Measurements from ENCODE around the gene GDF10.

The GDF10 gene

DNA sequence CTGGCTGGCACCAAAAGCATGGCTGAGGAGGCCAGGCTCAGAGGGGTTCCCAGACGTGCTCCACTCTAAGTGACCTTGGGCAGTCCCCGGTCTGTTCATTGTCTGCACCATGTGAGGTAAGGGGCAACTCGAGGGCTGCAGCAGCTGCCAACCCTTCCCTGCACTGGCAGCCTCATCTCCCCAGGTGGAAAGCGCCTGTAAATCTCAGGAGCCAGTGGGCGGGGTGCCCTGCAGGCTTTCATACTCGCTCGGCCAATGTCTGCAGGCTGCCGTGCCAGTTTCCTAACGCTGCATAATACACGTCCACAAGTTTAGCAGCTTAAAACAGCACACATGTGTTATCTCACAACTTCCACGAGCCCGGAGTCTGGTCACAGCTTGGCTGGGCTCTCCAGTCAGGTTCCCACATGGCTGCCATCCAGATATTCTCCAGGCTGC lies 12.6 kb upstream of the GDF10 start:
- H3K4me3 ChIP-seq (ENCODE audit: low read depth, low read length), result no peak overlapping the region
- no peaks in the 10 kb centered on the region for H3K36me3 ChIP-seq (ENCODE audit: control insufficient read depth, insufficient read depth, low read length)
- no peaks in the 10 kb centered on the region for H3K27me3 ChIP-seq (ENCODE audit: control insufficient read depth, insufficient read depth, low read length)
- no peak overlapping the region for H3K9ac ChIP-seq (ENCODE audit: low read depth, low read length)
- H3K4me1 ChIP-seq (ENCODE audit: control insufficient read depth, insufficient read depth, low read length), result no peaks in the 10 kb centered on the region
- no peaks in the 10 kb centered on the region for H3K9me3 ChIP-seq (ENCODE audit: control insufficient read depth, insufficient read depth, low read length)

DNA sequence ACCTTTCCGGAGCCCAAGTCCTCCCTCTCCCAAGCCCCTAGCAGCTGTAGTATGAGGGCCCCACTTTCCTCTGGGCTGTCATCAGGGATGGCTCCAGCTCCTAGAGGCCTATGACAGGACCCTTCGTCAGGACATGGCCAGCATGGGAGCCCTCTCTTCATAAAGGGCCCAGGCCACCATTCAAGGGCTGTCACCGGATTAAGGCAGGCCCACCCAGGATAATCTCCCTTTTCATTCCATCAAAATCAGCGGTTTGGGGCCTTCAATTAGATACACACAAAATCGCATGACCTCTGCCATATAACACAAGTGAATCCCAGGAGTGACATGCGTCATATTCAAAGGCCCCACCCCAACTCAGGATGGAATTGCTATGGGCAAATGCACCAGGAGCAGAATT lies 12.2 kb upstream of the GDF10 start:
- Histone ChIP-seq H3K36me3 (ENCODE audit: control insufficient read depth, insufficient read depth, low read length) (no peaks in the 10 kb centered on the region), H3K4me3 (ENCODE audit: low read depth, low read length) (no peak overlapping the region), H3K9ac (ENCODE audit: low read depth, low read length) (no peak overlapping the region), H3K27me3 (ENCODE audit: control insufficient read depth, insufficient read depth, low read length) (no peaks in the 10 kb centered on the region), H3K9me3 (ENCODE audit: control insufficient read depth, insufficient read depth, low read length) (no peaks in the 10 kb centered on the region), H3K4me1 (ENCODE audit: control insufficient read depth, insufficient read depth, low read length) (no peaks in the 10 kb centered on the region)

DNA sequence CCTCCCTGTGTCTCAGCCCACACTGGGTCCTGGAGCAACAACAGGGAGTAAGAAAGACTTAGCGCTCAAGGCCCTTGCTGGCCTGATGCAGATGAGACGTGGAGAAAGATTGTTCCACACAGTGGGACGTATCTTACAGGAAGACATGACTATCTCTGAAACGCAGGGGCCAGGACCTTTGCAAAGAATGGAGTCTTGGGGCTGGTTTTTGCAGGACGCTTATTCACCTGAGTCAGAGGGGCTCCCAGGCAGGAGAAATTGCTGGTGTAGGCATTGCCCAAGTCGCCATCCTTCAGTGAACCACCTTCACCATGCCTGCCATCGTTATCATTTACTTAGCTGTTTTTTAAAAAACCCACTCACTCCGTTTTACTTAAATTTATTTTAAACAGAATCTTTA lies 11.8 kb upstream of the GDF10 start:
- H3K36me3 ChIP-seq (ENCODE audit: control insufficient read depth, insufficient read depth, low read length), result no peaks in the 10 kb centered on the region
- no peaks in the 10 kb centered on the region for H3K9me3 ChIP-seq (ENCODE audit: control insufficient read depth, insufficient read depth, low read length)
- H3K9ac ChIP-seq (ENCODE audit: low read depth, low read length), result no peak overlapping the region
- no peaks in the 10 kb centered on the region for H3K27me3 ChIP-seq (ENCODE audit: control insufficient read depth, insufficient read depth, low read length)
- no peaks in the 10 kb centered on the region for H3K4me1 ChIP-seq (ENCODE audit: control insufficient read depth, insufficient read depth, low read length)
- no peak overlapping the region for H3K4me3 ChIP-seq (ENCODE audit: low read depth, low read length)

DNA sequence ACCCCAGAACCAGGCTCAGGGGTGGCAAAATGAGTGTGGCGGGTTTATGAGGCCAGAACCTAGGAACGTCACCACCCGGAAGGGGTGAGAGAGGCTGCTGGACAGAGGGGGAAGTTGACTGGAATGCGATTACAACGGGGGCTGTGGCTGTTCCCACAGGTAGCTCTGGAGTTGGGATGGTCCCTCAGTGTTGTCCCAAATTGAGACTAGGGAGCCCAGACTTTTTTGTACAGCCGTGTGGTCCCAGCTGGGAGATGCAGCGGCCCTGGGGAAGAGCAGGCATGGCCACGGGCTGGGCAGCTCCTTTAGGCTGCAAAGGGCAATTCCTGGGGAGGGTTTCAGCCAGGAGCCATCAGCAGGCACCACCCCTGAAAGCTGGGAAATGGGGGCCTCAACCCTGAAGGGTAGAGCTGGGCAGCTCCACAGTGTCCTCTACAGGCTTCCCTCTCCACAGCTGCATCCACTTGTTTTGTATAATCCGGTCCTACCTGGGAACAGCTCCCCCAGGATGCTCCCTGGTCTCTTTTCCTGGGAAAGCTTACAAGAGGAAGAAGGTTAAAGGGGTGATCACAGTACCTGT lies 11.0 kb upstream of the GDF10 start:
- H3K27me3 ChIP-seq (ENCODE audit: control insufficient read depth, insufficient read depth, low read length), result no peaks in the 10 kb centered on the region
- no peaks in the 10 kb centered on the region for H3K9me3 ChIP-seq (ENCODE audit: control insufficient read depth, insufficient read depth, low read length)
- no peak overlapping the region for H3K9ac ChIP-seq (ENCODE audit: low read depth, low read length)
- no peaks in the 10 kb centered on the region for H3K36me3 ChIP-seq (ENCODE audit: control insufficient read depth, insufficient read depth, low read length)
- H3K4me1 ChIP-seq (ENCODE audit: control insufficient read depth, insufficient read depth, low read length), result no peaks in the 10 kb centered on the region
- no peak overlapping the region for H3K4me3 ChIP-seq (ENCODE audit: low read depth, low read length)

DNA sequence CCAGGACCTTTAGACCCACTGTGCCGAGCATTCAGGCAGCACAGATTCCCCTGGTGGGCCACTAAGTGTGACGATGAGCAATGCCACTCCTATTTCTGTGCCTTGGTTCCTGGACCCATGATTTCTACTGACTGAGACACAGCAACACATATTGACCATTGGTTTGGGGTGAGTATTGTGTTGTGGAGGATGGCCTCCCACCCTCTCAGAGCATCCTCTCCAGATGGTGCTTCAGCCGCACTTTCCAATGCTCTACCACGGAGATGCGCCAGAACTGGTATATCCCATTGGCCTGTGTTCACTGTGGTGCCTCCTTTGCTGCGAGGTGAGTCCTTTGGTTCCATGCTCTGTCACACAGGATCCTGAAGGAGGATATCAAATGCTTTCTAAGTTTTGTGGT lies 10.1 kb upstream of the GDF10 start:
- Histone ChIP-seq H3K4me3 (ENCODE audit: low read depth, low read length) (no peak overlapping the region), H3K9me3 (ENCODE audit: control insufficient read depth, insufficient read depth, low read length) (no peaks in the 10 kb centered on the region)

DNA sequence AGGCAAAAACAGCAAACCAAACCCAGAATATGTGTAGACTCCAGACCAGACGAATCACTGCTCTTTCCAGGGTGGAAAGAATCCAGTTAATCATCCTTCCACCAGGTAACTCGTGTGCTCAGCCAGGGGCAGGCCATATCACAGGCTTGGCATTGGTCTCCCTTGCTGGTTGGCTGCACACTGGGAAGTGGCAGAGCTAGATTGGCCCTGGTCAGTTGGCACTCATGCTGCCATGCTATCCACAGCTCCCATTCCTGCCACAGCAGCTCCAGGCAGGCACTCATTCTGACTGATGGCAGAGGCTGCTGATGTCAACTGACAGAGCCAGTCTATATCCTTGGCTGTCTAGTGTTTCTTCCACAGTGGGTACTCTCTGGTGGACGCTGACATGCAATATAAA lies 9.7 kb upstream of the GDF10 start:
- H3K9me3 ChIP-seq (ENCODE audit: control insufficient read depth, insufficient read depth, low read length), result no peaks in the 10 kb centered on the region
- H3K36me3 ChIP-seq (ENCODE audit: control insufficient read depth, insufficient read depth, low read length), result no peaks in the 10 kb centered on the region
- no peaks in the 10 kb centered on the region for H3K4me1 ChIP-seq (ENCODE audit: control insufficient read depth, insufficient read depth, low read length)
- H3K9ac ChIP-seq (ENCODE audit: low read depth, low read length), result no peak overlapping the region
- H3K27me3 ChIP-seq (ENCODE audit: control insufficient read depth, insufficient read depth, low read length), result no peaks in the 10 kb centered on the region
- H3K4me3 ChIP-seq (ENCODE audit: low read depth, low read length), result no peak overlapping the region

More for the DNA sequence above, 10.1 kb upstream of the GDF10 start:
- Histone ChIP-seq H3K36me3 (ENCODE audit: control insufficient read depth, insufficient read depth, low read length) (no peaks in the 10 kb centered on the region), H3K9ac (ENCODE audit: low read depth, low read length) (no peak overlapping the region), H3K4me1 (ENCODE audit: control insufficient read depth, insufficient read depth, low read length) (no peaks in the 10 kb centered on the region), H3K27me3 (ENCODE audit: control insufficient read depth, insufficient read depth, low read length) (no peaks in the 10 kb centered on the region)

DNA sequence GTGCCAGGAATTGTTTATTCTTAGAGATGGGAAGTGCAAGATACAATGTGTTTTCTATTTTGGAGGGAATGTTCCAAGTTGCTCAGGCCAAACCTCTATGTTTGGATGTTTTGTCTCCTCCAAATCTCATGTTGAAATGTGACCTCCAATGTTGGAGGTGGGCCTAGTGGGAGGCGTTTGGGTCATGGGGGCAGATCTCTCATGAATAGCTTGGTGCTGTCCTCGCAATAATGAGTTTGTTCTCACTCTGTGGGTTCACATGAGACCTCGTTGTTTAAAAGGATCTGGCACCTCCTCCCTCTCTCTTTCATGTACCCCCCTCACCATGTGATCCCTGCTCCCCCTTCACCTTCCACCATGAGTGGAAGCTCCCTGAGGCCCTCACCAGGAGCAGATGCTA lies 8.3 kb upstream of the GDF10 start:
- Histone ChIP-seq H3K4me1 (ENCODE audit: control insufficient read depth, insufficient read depth, low read length) (no peaks in the 10 kb centered on the region), H3K9me3 (ENCODE audit: control insufficient read depth, insufficient read depth, low read length) (no peaks in the 10 kb centered on the region), H3K4me3 (ENCODE audit: low read depth, low read length) (no peak overlapping the region), H3K27me3 (ENCODE audit: control insufficient read depth, insufficient read depth, low read length) (no peaks in the 10 kb centered on the region), H3K36me3 (ENCODE audit: control insufficient read depth, insufficient read depth, low read length) (no peaks in the 10 kb centered on the region), H3K9ac (ENCODE audit: low read depth, low read length) (no peak overlapping the region)

DNA sequence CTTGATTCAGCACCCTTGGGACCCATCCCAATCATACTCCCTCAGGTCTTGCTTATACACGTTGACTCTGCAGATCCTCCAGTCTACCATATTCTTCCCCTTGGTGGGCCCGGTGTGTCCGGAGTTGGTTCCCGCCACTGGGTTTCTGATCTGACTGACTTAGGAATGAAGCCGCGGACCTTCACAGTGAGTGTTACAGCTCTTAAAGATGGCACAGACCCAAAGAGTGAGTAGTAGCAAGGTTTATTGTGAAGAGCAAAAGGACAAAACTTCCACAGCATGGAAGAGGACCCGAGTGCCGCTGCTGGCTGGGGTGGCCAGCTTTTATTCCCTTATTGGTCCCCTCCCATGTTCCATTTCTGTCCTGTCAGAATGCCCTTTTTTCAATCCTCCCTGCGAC lies 5.9 kb upstream of the GDF10 start:
- no peak overlapping the region for H3K4me3 ChIP-seq (ENCODE audit: low read depth, low read length)
- no peaks in the 10 kb centered on the region for H3K9me3 ChIP-seq (ENCODE audit: control insufficient read depth, insufficient read depth, low read length)
- H3K9ac ChIP-seq (ENCODE audit: low read depth, low read length), result no peak overlapping the region
- no peaks in the 10 kb centered on the region for H3K4me1 ChIP-seq (ENCODE audit: control insufficient read depth, insufficient read depth, low read length)
- peaks cover 2% of the 10 kb centered on the region for H3K27me3 ChIP-seq (ENCODE audit: control insufficient read depth, insufficient read depth, low read length)
- H3K36me3 ChIP-seq (ENCODE audit: control insufficient read depth, insufficient read depth, low read length), result no peaks in the 10 kb centered on the region

DNA sequence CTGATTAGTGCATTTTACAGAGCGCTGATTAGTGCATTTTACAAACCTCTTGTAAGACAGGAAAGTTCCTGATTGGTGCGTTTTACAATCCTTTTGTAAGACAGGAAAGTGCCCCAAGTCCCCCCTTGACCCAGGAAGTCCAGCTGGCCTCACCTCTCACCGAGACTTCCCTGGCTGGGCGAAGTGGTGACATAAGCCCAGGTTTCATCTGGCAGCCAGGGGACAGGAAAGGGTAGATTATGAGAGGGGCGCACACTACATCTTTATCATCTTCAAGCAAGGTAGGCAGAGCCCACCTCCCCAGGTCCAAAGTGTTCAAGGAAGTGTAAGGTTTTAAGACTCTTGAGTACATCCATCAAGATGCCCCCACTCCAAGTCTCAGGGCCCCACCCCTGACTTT lies 5.5 kb upstream of the GDF10 start:
- Histone ChIP-seq H3K36me3 (ENCODE audit: control insufficient read depth, insufficient read depth, low read length) (no peaks in the 10 kb centered on the region), H3K4me1 (ENCODE audit: control insufficient read depth, insufficient read depth, low read length) (no peaks in the 10 kb centered on the region), H3K9ac (ENCODE audit: low read depth, low read length) (no peak overlapping the region), H3K4me3 (ENCODE audit: low read depth, low read length) (no peak overlapping the region), H3K9me3 (ENCODE audit: control insufficient read depth, insufficient read depth, low read length) (no peaks in the 10 kb centered on the region), H3K27me3 (ENCODE audit: control insufficient read depth, insufficient read depth, low read length) (peaks cover 6% of the 10 kb centered on the region)

DNA sequence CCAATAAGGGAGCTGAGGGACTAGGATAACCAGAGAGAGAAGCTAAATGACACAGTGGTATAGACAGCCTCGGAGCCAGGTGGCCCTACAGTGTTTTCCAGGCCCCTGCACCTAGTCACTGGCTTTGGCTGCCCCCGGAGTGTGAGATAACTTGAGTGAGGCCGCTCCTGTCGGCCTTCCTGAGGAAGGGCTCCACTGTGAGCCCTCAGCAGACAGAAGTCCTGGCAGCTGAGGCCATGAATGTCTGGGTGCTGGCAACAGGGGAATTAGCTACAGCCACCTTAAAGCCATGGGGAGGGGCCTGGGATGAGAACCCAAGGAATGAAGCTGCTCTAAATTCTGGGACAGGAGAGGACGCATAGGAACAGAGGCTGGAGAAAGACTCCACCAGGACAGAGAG lies 4.6 kb upstream of the GDF10 start:
- Histone ChIP-seq H3K4me3 (ENCODE audit: low read depth, low read length) (no peak overlapping the region), H3K9me3 (ENCODE audit: control insufficient read depth, insufficient read depth, low read length) (no peaks in the 10 kb centered on the region), H3K36me3 (ENCODE audit: control insufficient read depth, insufficient read depth, low read length) (no peaks in the 10 kb centered on the region), H3K9ac (ENCODE audit: low read depth, low read length) (no peak overlapping the region), H3K4me1 (ENCODE audit: control insufficient read depth, insufficient read depth, low read length) (no peaks in the 10 kb centered on the region), H3K27me3 (ENCODE audit: control insufficient read depth, insufficient read depth, low read length) (peaks cover 9% of the 10 kb centered on the region)

DNA sequence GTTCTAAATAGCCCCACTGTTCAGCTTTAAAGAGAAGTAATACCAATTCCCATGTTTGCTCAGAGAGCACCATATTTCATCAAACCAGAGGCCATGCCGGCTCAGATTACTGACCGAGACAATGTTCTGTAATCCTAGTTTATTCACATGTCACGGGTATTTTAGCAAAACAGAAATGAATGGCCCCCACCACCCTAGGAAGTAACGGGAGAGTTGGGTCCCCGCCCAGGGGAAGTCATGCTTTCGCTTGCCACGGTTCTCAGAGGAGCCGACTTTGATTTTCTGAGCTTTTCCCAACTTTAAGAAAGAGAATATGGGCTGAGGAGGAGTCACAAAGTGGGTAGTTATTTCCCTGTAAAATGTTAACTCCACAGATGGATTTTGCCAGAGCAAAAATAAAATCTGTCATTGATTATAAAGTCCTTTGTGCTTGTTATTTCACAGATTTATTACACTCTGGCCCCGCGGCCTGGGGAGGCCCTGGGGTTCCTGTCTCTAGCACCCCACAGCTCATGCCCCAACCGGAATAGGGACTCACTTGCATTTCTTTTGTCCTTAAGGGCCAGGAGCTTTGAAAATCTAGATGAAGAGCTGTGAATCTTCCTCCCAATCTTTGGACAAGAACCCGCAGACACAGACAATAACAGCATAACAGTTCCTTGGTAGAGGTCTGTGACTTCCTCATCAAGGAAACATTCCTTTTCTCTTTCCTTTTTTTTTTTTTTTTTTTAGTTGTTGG lies 3.7 kb upstream of the GDF10 start:
- Histone ChIP-seq H3K9ac (ENCODE audit: low read depth, low read length) (no peak overlapping the region), H3K4me3 (ENCODE audit: low read depth, low read length) (no peak overlapping the region), H3K4me1 (ENCODE audit: control insufficient read depth, insufficient read depth, low read length) (no peaks in the 10 kb centered on the region), H3K36me3 (ENCODE audit: control insufficient read depth, insufficient read depth, low read length) (no peaks in the 10 kb centered on the region), H3K9me3 (ENCODE audit: control insufficient read depth, insufficient read depth, low read length) (no peaks in the 10 kb centered on the region), H3K27me3 (ENCODE audit: control insufficient read depth, insufficient read depth, low read length) (peaks cover 17% of the 10 kb centered on the region)

DNA sequence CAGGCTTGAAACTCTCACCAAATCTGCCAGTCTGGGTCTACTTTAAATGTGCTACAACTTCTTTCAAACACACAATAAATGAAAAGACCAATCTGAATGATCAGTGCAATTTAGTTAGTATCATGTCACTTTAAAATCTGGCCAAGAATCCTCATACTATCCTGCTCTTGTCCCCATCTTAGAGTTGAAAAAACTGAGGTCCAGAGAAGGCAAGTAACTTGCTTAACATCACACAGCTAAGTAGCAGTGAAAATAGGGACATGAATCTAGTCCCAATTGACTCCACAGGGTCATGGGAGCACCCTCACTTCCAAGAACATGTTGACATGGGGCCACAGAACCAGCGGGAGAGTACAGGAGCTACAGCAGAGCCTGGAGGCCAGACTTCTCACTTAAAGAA lies 3.1 kb upstream of the GDF10 start:
- no peak overlapping the region for H3K4me3 ChIP-seq (ENCODE audit: low read depth, low read length)
- no peaks in the 10 kb centered on the region for H3K36me3 ChIP-seq (ENCODE audit: control insufficient read depth, insufficient read depth, low read length)
- peaks cover 23% of the 10 kb centered on the region for H3K27me3 ChIP-seq (ENCODE audit: control insufficient read depth, insufficient read depth, low read length)
- H3K9ac ChIP-seq (ENCODE audit: low read depth, low read length), result no peak overlapping the region
- H3K4me1 ChIP-seq (ENCODE audit: control insufficient read depth, insufficient read depth, low read length), result no peaks in the 10 kb centered on the region
- H3K9me3 ChIP-seq (ENCODE audit: control insufficient read depth, insufficient read depth, low read length), result no peaks in the 10 kb centered on the region
